Measurements from ENCODE around the gene SLMAP.
"Not testable (repeated sequence)": the region's sequence is repeated elsewhere in the genome, so short reads cannot be mapped to it uniquely, and the experiment has no call there.

DNA sequence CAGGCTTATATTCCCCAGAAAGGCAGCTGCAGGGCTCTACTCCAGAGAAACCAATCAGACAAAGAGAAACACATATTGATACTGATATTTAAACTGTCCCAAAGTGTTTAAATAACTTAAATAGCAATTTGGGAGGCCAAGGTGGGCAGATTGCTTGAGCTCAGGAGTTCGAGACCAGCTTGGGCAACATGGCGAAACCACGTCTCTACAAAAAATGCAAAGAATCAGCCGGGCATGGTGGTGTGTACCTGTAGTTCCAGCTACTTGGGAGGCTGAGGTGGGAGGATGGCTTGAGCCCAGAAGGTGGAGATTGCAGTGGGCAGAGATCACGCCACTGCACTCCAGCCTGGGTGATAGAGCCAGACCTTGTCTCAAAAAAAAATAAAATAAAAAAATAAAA is 128.3 kb downstream of the SLMAP start:
- TF ChIP-seq, protein P1, sequence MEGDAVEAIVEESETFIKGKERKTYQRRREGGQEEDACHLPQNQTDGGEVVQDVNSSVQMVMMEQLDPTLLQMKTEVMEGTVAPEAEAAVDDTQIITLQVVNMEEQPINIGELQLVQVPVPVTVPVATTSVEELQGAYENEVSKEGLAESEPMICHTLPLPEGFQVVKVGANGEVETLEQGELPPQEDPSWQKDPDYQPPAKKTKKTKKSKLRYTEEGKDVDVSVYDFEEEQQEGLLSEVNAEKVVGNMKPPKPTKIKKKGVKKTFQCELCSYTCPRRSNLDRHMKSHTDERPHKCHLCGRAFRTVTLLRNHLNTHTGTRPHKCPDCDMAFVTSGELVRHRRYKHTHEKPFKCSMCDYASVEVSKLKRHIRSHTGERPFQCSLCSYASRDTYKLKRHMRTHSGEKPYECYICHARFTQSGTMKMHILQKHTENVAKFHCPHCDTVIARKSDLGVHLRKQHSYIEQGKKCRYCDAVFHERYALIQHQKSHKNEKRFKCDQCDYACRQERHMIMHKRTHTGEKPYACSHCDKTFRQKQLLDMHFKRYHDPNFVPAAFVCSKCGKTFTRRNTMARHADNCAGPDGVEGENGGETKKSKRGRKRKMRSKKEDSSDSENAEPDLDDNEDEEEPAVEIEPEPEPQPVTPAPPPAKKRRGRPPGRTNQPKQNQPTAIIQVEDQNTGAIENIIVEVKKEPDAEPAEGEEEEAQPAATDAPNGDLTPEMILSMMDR (IDR thresholded peaks at IDR 0.05; ENCODE audit: borderline replicate concordance, extremely low read depth, low read length, poor library complexity, severe bottlenecking): not testable (repeated sequence)
- TF ChIP-seq EZH2 (IDR thresholded peaks at IDR 0.05; ENCODE audit: borderline replicate concordance, low read depth, low read length, severe bottlenecking): not testable (repeated sequence)
